Measurements from ENCODE around the gene LHPP. TPM values are rescaled to one million over a fixed set of nuclear protein-coding genes. Genes with fewer than 3 reads are reported as not detected.

LHPP gene, protein sequence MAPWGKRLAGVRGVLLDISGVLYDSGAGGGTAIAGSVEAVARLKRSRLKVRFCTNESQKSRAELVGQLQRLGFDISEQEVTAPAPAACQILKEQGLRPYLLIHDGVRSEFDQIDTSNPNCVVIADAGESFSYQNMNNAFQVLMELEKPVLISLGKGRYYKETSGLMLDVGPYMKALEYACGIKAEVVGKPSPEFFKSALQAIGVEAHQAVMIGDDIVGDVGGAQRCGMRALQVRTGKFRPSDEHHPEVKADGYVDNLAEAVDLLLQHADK
- total RNA-seq (10 to 100 TPM; 17.9 to 18.3 TPM), polyA plus RNA-seq (10 to 100 TPM; 20.1 to 22.4 TPM)

DNA sequence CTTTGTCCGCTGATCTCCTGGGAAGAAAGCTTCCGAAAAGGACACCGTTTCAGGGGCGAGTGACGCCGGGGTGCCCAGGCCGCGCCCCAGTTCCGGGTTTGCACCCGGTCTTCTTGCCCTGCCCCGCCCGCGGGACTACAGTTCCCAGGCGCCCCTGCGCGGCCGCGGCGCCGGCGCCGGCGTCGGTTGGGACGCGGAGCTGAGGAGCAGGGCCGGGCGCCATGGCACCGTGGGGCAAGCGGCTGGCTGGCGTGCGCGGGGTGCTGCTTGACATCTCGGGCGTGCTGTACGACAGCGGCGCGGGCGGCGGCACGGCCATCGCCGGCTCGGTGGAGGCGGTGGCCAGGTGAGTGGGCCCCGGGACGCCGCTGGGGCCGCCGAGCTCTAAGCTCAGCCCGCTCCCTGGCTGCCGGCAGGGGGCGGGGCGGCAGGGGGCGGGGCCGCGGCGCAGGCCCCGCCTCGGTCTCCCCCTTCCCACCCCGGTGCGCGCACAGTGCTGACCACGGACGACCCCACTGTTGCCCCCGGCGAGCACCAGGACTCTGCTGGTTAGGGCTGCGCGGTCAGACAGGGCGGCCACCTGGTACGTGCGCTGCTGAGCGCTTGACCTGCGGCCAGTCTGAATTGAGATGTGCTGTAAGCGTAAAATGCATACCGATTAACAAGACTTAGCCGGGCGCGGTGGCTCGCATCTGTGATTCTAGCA, at the start of gene LHPP:
TSS of gene LHPP (plus strand) at position 182 of the 706 bp plus-strand sequence. CDS start at position 222, 40 bp downstream.
- peaks cover 21 to 36% (median 29%) of the 10 kb centered on the region in 4 donors for H3K4me1 Mint-ChIP-seq
- H3K9me3 Mint-ChIP-seq = peaks cover 0 to 2% (median 0%) of the 10 kb centered on the region in 8 donors
- no peaks in the 10 kb centered on the region for H3K36me3 ChIP-seq (ENCODE audit: insufficient read depth, low read length)
- intact Hi-C loops (cut with micrococcal nuclease) = loop anchor here (1.0 to 5.0 kb wide), 5 partner anchors 42 to 1361 kb away; partner anchors contain the start of genes BCCIP, EEF1AKMT2, FAM53B and UROS
- peak within 1 kb of the TSS; percentile 42 to 76 for H3K4me3 ChIP-seq (ENCODE audit: low read length in 2 of 2)
- ChIA-PET CTCF (ENCODE audit: partially characterized antibody) (interaction anchor here (1.0 to 1.7 kb wide), 6 partner anchors 39 to 467 kb away, joined by 3 to 7 read pairs (median 4); no protein-coding TSS in a partner anchor), POLR2A (ENCODE audit: partially characterized antibody) (interaction anchor here (0.6 to 3.0 kb wide), 10 partner anchors 11 to 455 kb away, joined by 3 to 24 read pairs (median 3); partner anchors contain the start of genes ABRAXAS2 and OAT)
- peak; percentile 85 to 90 (median 86) for DNase-seq
- H3K36me3 Mint-ChIP-seq = peaks cover 0 to 1% of the 10 kb centered on the region in 2 donors
- peaks cover 27% of the 10 kb centered on the region for H3K4me1 ChIP-seq (ENCODE audit: insufficient read depth, low read length)
- H3K27ac Mint-ChIP-seq = peak within 1 kb of the TSS; percentile 80 to 98 (median 97)
- H3K27me3 Mint-ChIP-seq = peaks cover 4 to 5% of the 10 kb centered on the region in 2 donors
- H3K9me3 ChIP-seq (ENCODE audit: control insufficient read depth in 1 of 2, low read length in 2 of 2) = no peaks in the 10 kb centered on the region
- H3K27ac ChIP-seq (ENCODE audit: low read depth, low read length) = peak within 1 kb of the TSS; percentile 59
- no peaks in the 10 kb centered on the region for H3K27me3 ChIP-seq (ENCODE audit: insufficient read depth, low read length)
- peak within 1 kb of the TSS; percentile 88 to 96 (median 92) for H3K4me3 Mint-ChIP-seq

DNA sequence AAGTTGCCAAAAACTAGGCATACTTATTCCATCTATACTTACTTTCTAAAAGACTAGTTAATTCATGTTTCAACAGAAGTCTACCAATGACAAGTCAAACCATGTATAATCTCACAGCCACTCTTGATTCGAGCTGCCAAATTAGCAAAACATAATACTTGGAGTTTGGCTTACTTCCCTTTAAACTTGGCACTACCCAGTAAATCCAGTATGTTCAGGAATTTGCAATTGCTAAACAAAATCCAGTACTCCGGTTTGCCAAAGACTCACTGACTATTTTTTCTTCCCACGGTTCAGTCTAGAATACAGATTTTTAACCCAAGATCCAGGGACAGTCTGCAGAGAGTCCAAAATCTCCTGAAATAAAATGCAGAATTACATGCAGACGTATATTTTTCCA, 47.5 kb upstream of the LHPP start:
- H3K36me3 Mint-ChIP-seq = peaks cover 13 to 17% of the 10 kb centered on the region in 2 donors
- no peaks in the 10 kb centered on the region for H3K27me3 Mint-ChIP-seq
- POLR2A ChIA-PET (ENCODE audit: partially characterized antibody) = no interaction called here
- DNase-seq = no peak
- no peaks in the 10 kb centered on the region for H3K36me3 ChIP-seq (ENCODE audit: insufficient read depth, low read length)
- H3K4me3 Mint-ChIP-seq = no peak overlapping the region
- H3K4me1 ChIP-seq (ENCODE audit: insufficient read depth, low read length) = peaks cover 9% of the 10 kb centered on the region
- no peak overlapping the region for H3K27ac Mint-ChIP-seq
- H3K9me3 ChIP-seq (ENCODE audit: control insufficient read depth in 1 of 2, low read length in 2 of 2) = no peaks in the 10 kb centered on the region
- intact Hi-C loops (cut with micrococcal nuclease) = loop anchor here (10.0 kb wide), 1 partner anchor 501 kb away; no protein-coding TSS in a partner anchor
- no peaks in the 10 kb centered on the region for H3K9me3 Mint-ChIP-seq
- peaks cover 3 to 36% (median 16%) of the 10 kb centered on the region in 4 donors for H3K4me1 Mint-ChIP-seq
- H3K27me3 ChIP-seq (ENCODE audit: insufficient read depth, low read length) = no peaks in the 10 kb centered on the region
- CTCF ChIA-PET (ENCODE audit: partially characterized antibody) = interaction anchor here (0.6 to 3.2 kb wide), 4 partner anchors 10 to 420 kb away, joined by 3 to 14 read pairs (median 8); no protein-coding TSS in a partner anchor
- H3K27ac ChIP-seq (ENCODE audit: low read depth, low read length) = no peak overlapping the region
- H3K4me3 ChIP-seq (ENCODE audit: low read length in 2 of 2) = no peak overlapping the region

DNA sequence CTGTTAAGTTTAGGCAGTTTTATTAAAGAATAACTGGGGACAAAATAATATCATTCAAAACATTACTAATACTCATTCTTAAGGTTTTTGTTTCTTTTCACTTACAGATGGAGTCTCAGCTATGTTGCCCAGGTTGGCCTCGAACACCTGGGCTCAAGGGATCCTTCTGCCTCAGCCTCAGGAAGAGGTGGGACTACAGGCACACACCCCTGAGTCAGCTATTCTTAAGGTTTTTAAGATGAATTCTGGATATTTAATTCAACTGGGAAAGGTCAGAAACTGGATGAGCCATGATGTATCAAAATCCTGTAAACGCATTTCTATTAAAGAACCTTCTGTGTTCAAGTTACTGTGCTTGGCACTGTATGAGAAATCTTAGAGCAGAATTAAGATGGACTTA, 46.4 kb upstream of the LHPP start:
- no peak for DNase-seq
- Mint-ChIP-seq H3K36me3 (peaks cover 6 to 10% of the 10 kb centered on the region in 2 donors), H3K27ac (no peak overlapping the region), H3K4me3 (no peak overlapping the region), H3K27me3 (no peaks in the 10 kb centered on the region), H3K9me3 (no peaks in the 10 kb centered on the region), H3K4me1 (peaks cover 6 to 36% (median 20%) of the 10 kb centered on the region in 4 donors)
- CTCF ChIA-PET (ENCODE audit: partially characterized antibody) = interaction anchor here (1.7 to 3.2 kb wide), 3 partner anchors 12 to 420 kb away, joined by 3 to 14 read pairs (median 13); no protein-coding TSS in a partner anchor
- Histone ChIP-seq H3K4me3 (ENCODE audit: low read length in 2 of 2) (no peak overlapping the region), H3K36me3 (ENCODE audit: insufficient read depth, low read length) (no peaks in the 10 kb centered on the region), H3K9me3 (ENCODE audit: control insufficient read depth in 1 of 2, low read length in 2 of 2) (no peaks in the 10 kb centered on the region), H3K4me1 (ENCODE audit: insufficient read depth, low read length) (peaks cover 13% of the 10 kb centered on the region), H3K27ac (ENCODE audit: low read depth, low read length) (no peak overlapping the region), H3K27me3 (ENCODE audit: insufficient read depth, low read length) (no peaks in the 10 kb centered on the region)
- POLR2A ChIA-PET (ENCODE audit: partially characterized antibody) = no interaction called here
- intact Hi-C loops (cut with micrococcal nuclease) = loop anchor here (10.0 kb wide), 1 partner anchor 500 kb away; no protein-coding TSS in a partner anchor

DNA sequence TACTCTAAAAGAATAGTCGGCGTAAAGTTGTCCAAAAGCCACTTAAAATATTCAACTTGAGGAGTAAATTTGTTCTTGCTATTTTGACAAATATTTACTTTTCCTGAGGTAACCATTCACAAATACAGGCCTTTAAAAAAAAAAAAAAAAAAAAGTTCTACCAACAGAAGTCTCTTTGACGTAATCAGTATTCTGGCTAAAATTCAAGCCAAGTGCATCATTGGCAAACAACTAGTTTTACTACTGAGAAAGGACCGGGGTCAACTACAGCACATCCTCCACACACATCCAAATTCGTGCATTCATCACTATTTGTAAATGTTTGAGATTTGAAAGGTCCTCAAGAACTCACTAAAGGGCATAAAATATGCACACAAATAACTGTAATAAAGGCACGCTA, 44.9 kb upstream of the LHPP start:
- H3K27me3 Mint-ChIP-seq = no peaks in the 10 kb centered on the region
- ChIA-PET POLR2A (ENCODE audit: partially characterized antibody) (interaction anchor here (2.7 kb wide), 1 partner anchor 44 kb away, joined by 24 read pairs; the partner anchor contains the start of gene LHPP), CTCF (ENCODE audit: partially characterized antibody) (interaction anchor here (0.7 to 4.7 kb wide), 3 partner anchors 13 to 28 kb away, joined by 3 to 22 read pairs (median 3); no protein-coding TSS in a partner anchor)
- intact Hi-C loops (cut with micrococcal nuclease) = loop anchor here (10.0 kb wide), 1 partner anchor 498 kb away; no protein-coding TSS in a partner anchor
- Histone ChIP-seq H3K27me3 (ENCODE audit: insufficient read depth, low read length) (no peaks in the 10 kb centered on the region), H3K4me1 (ENCODE audit: insufficient read depth, low read length) (peaks cover 13% of the 10 kb centered on the region), H3K36me3 (ENCODE audit: insufficient read depth, low read length) (no peaks in the 10 kb centered on the region), H3K27ac (ENCODE audit: low read depth, low read length) (no peak overlapping the region), H3K9me3 (ENCODE audit: control insufficient read depth in 1 of 2, low read length in 2 of 2) (no peaks in the 10 kb centered on the region), H3K4me3 (ENCODE audit: low read length in 2 of 2) (no peak overlapping the region)
- peaks cover 6 to 36% (median 20%) of the 10 kb centered on the region in 4 donors for H3K4me1 Mint-ChIP-seq
- peaks cover 3 to 4% of the 10 kb centered on the region in 2 donors for H3K36me3 Mint-ChIP-seq
- peak overlapping the region in 2 of 7 donors; percentile 35 to 43 for H3K27ac Mint-ChIP-seq
- peak overlapping the region in 6 of 8 donors; percentile 1 to 64 (median 42) for H3K4me3 Mint-ChIP-seq
- DNase-seq = no peak
- no peaks in the 10 kb centered on the region for H3K9me3 Mint-ChIP-seq

DNA sequence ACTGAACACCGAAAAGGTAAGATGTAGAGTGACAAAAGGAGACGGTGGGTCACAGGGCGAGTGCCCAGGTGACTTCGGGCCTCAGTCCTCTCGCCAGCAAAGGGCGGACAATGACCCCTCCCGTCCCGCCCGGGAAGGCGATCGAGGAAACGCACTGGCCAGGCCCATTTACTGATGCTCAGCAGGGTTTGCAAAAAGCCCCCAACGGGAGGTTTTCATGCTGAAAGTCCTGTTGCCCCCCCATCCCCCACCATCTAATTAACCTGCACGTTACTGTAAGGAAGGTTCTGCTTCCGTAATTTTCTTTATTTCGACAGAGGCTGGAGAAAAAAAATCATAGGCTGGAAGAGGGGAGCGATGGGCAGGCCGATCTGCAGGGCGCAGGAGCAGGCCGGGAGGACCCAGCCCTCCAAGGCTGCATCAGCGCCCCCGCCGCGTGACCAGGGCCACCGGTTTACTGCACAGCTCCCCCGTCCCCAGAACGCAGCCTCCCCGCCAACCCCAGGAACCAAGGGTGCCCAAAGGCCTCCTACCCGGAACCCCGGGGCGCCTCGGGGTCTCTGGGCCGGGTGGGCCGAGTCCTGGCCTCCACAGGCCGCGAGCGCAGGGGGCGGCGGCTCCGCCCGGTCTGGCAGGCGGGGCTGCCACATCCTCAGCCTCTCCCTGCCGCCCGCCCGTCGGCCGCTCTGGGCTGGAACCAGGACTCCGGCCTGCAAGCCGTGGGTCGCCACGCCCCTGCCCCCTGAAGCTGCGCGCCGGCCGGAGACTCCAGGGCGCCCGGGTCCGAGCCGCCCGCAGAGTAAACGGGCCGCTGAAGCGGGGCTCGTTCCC, 43.5 kb upstream of the LHPP start:
- Histone ChIP-seq H3K4me1 (ENCODE audit: insufficient read depth, low read length) (peaks cover 13% of the 10 kb centered on the region), H3K36me3 (ENCODE audit: insufficient read depth, low read length) (no peaks in the 10 kb centered on the region), H3K27me3 (ENCODE audit: insufficient read depth, low read length) (no peaks in the 10 kb centered on the region), H3K4me3 (ENCODE audit: low read length in 2 of 2) (peak overlapping the region in 1 of 2 donors; percentile 66), H3K9me3 (ENCODE audit: control insufficient read depth in 1 of 2, low read length in 2 of 2) (no peaks in the 10 kb centered on the region), H3K27ac (ENCODE audit: low read depth, low read length) (peak overlapping the region; percentile 70)
- H3K9me3 Mint-ChIP-seq = no peaks in the 10 kb centered on the region
- ChIA-PET CTCF (ENCODE audit: partially characterized antibody) (interaction anchor here (0.7 to 4.7 kb wide), 8 partner anchors 9 to 327 kb away, joined by 3 to 22 read pairs (median 4); no protein-coding TSS in a partner anchor), POLR2A (ENCODE audit: partially characterized antibody) (interaction anchor here (0.6 to 2.9 kb wide), 5 partner anchors 14 to 323 kb away, joined by 3 to 24 read pairs (median 4); partner anchors contain the start of gene LHPP)
- intact Hi-C loops (cut with micrococcal nuclease) = loop anchor here (1.0 to 10.0 kb wide), 2 partner anchors 29 to 497 kb away; no protein-coding TSS in a partner anchor
- peak overlapping the region in 6 of 7 donors; percentile 42 to 84 (median 69) for H3K27ac Mint-ChIP-seq
- DNase-seq = peak; percentile 31 to 55 (median 46)
- peaks cover 4 to 7% of the 10 kb centered on the region in 2 donors for H3K27me3 Mint-ChIP-seq
- peaks cover 0 to 3% of the 10 kb centered on the region in 2 donors for H3K36me3 Mint-ChIP-seq
- peaks cover 4 to 36% (median 20%) of the 10 kb centered on the region in 4 donors for H3K4me1 Mint-ChIP-seq
- H3K4me3 Mint-ChIP-seq = peak overlapping the region; percentile 72 to 95 (median 82)

All from CD4-positive, alpha-beta memory T cell (primary cell).